GM12872 (cell line): ENCODE measurements around the gene PPCDC.

Source experiments
- CTCF ChIP-seq: IDR thresholded peaks from 3 replicates; pipeline ENCODE4 v1.5.1; 2011; ENCODE audit warnings: low read depth, mild to moderate bottlenecking, low read length, moderate library complexity; ENCODE audit not compliant: insufficient read depth

Gene PPCDC

GRCh38 chr15:75027551-75027950, 4.2 kb downstream of the PPCDC start:
- no peak for TF ChIP-seq CTCF

GRCh38 chr15:75028991-75029377, 5.6 kb downstream of the PPCDC start:
- TF ChIP-seq CTCF, result no peak

GRCh38 chr15:75029378-75030022, 6.1 kb downstream of the PPCDC start:
- peak; percentile 92 for TF ChIP-seq CTCF

- no peak for TF ChIP-seq CTCF
These were observed 6.6 kb downstream of the PPCDC start for GRCh38 chr15:75030023-75030413.

GRCh38 chr15:75030424-75030823, 7.0 kb downstream of the PPCDC start:
- TF ChIP-seq CTCF, result no peak

GRCh38 chr15:75031848-75032247, 8.5 kb downstream of the PPCDC start:
- no peak for TF ChIP-seq CTCF

- no peak for TF ChIP-seq CTCF
These were observed 9.0 kb downstream of the PPCDC start for GRCh38 chr15:75032395-75032794.
